SK-N-SH treated with all-trans-retinoic acid at 6 μM for 48 hours (cell line): ENCODE data around the gene SKOR1.

ENCODE experiments used
- ATAC-seq: fragments of 200-7000 bp; cut with Tn5 transposase; 3 replicates; pipeline ENCODE4 v1.9.1; 2020; ENCODE audit warnings: mild to moderate bottlenecking, moderate library complexity
- ARNTL ChIP-seq: fragments of 450-650 bp; formaldehyde crosslinking; IDR thresholded peaks from 2 replicates; pipeline ENCODE4 v1.5.0; 2020; ENCODE audit warnings: low read depth, mild to moderate bottlenecking, moderate library complexity, borderline replicate concordance
- CSDC2 ChIP-seq: fragments of 250-450 bp; sonication (Bioruptor Pico); IDR thresholded peaks from 2 replicates; pipeline ENCODE4 v1.5.0; 2020; ENCODE audit warnings: mild to moderate bottlenecking, moderate library complexity
- ESRRG ChIP-seq: fragments of 250-450 bp; sonication (Bioruptor Pico); IDR thresholded peaks from 2 replicates; pipeline ENCODE4 v1.6.1; 2021; ENCODE audit warnings: mild to moderate bottlenecking
- GLIS3 ChIP-seq: fragments of 250-450 bp; sonication (Bioruptor Pico); IDR thresholded peaks from 2 replicates; pipeline ENCODE4 v1.5.0; 2020; ENCODE audit warnings: mild to moderate bottlenecking, moderate library complexity
- ISL1 ChIP-seq: fragments of 250-450 bp; sonication (Bioruptor Pico); IDR thresholded peaks from 2 replicates; pipeline ENCODE4 v2.1.2; 2022; ENCODE audit warnings: mild to moderate bottlenecking, moderate library complexity
- OSR1 ChIP-seq: fragments of 250-450 bp; sonication (Bioruptor Pico); IDR thresholded peaks from 2 replicates; pipeline ENCODE4 v1.8.0; 2022; ENCODE audit warnings: moderate library complexity, mild to moderate bottlenecking, inconsistent platforms
- PPARA ChIP-seq: fragments of 250-450 bp; sonication (Bioruptor Pico); IDR thresholded peaks from 2 replicates; pipeline ENCODE4 v1.5.0; 2020; ENCODE audit warnings: mild to moderate bottlenecking, borderline replicate concordance
- RARB ChIP-seq: fragments of 250-450 bp; sonication (Bioruptor Pico); IDR thresholded peaks from 2 replicates; pipeline ENCODE4 v1.8.0; 2021; ENCODE audit warnings: mild to moderate bottlenecking, moderate library complexity
- SNAI2 ChIP-seq: fragments of 250-450 bp; sonication (Bioruptor Pico); IDR thresholded peaks from 2 replicates; pipeline ENCODE4 v1.5.0; 2020; ENCODE audit warnings: mild to moderate bottlenecking, moderate library complexity
- TCF4 ChIP-seq: fragments of 250-450 bp; sonication (Bioruptor Pico); IDR thresholded peaks from 2 replicates; pipeline ENCODE4 v1.8.0; 2021; ENCODE audit warnings: mild to moderate bottlenecking, moderate library complexity, borderline replicate concordance
- TOX ChIP-seq: fragments of 250-450 bp; sonication (Bioruptor Pico); IDR thresholded peaks from 2 replicates; pipeline ENCODE4 v1.8.0; 2021; ENCODE audit warnings: mild to moderate bottlenecking, moderate library complexity, borderline replicate concordance
- ZC3H10 ChIP-seq: fragments of 250-450 bp; sonication (Bioruptor Pico); IDR thresholded peaks from 2 replicates; pipeline ENCODE4 v1.5.1; 2021; ENCODE audit warnings: mild to moderate bottlenecking, moderate library complexity
- ZFP30 ChIP-seq: fragments of 450-650 bp; formaldehyde crosslinking; IDR thresholded peaks from 2 replicates; pipeline ENCODE4 v1.5.0; 2022; ENCODE audit warnings: mild to moderate bottlenecking, moderate library complexity
- ZNF565 ChIP-seq: fragments of 450-650 bp; formaldehyde crosslinking; conservative IDR thresholded peaks from 2 replicates; pipeline ENCODE4 v1.5.0; 2020; ENCODE audit warnings: low read depth, mild to moderate bottlenecking, moderate library complexity
- ZNF70 ChIP-seq: fragments of 450-650 bp; formaldehyde crosslinking; IDR thresholded peaks from 2 replicates; pipeline ENCODE4 v1.5.0; 2020; ENCODE audit warnings: mild to moderate bottlenecking, moderate library complexity
- TF ChIP-seq, protein P1 (sequence below): fragments of 250-450 bp; sonication (Bioruptor Pico); IDR thresholded peaks from 2 replicates; pipeline ENCODE4 v1.5.1; 2021; ENCODE audit warnings: mild to moderate bottlenecking, moderate library complexity
- TF ChIP-seq, protein P2 (sequence below): fragments of 250-450 bp; sonication (Bioruptor Pico); IDR thresholded peaks from 2 replicates; pipeline ENCODE4 v1.8.0; 2021; ENCODE audit warnings: low read depth, mild to moderate bottlenecking, moderate library complexity, borderline replicate concordance
- TF ChIP-seq, protein P3 (sequence below): fragments of 250-450 bp; sonication (Bioruptor Pico); IDR thresholded peaks from 2 replicates; pipeline ENCODE4 v1.5.0; 2020; ENCODE audit warnings: mild to moderate bottlenecking, moderate library complexity
- TF ChIP-seq, protein P4 (sequence below): fragments of 250-450 bp; sonication (Bioruptor Pico); IDR thresholded peaks from 2 replicates; pipeline ENCODE4 v1.5.1; 2020; ENCODE audit warnings: low read depth, mild to moderate bottlenecking, moderate library complexity
- TF ChIP-seq, protein P5 (sequence below): fragments of 250-450 bp; sonication (Bioruptor Pico); IDR thresholded peaks from 2 replicates; pipeline ENCODE4 v1.8.0; 2020; ENCODE audit warnings: mild to moderate bottlenecking, moderate library complexity, borderline replicate concordance

Gene SKOR1

DNA sequence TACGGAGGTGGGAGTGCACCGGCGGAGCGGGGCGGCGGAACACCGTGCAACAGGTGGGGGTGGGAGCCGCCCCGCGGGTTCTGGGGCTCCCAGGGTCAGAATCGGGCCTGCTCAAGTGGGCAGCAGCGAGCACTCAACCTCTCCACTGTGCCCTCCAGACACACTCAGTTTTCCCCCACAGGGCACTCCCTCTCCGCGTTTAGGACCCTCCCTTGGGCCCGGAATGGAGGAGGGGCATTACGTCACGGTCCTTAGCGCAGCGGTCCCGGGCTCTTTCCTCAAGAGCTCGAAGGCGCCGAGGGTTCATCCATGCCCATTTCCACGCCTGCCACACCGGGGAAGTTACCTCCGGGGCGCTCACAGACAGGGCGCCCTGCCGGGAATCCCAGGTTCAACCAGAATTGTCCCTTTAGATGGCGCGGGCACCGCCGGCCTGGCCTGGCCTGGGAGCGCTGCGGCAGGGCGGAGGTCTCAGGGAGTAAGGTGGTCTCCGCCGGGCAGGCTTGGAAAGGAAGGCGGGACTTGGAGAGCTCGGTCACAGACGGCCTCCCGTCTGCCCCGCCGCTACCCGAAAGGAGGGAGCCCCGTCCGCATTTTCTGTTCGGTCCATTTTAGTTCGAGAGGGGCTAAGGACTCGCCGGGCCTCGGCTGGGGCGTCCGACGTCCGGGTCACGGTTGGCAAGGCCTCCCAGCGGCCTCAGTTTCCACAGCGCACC lies 9.4 kb downstream of the SKOR1 start:
- TF ChIP-seq, protein P1, sequence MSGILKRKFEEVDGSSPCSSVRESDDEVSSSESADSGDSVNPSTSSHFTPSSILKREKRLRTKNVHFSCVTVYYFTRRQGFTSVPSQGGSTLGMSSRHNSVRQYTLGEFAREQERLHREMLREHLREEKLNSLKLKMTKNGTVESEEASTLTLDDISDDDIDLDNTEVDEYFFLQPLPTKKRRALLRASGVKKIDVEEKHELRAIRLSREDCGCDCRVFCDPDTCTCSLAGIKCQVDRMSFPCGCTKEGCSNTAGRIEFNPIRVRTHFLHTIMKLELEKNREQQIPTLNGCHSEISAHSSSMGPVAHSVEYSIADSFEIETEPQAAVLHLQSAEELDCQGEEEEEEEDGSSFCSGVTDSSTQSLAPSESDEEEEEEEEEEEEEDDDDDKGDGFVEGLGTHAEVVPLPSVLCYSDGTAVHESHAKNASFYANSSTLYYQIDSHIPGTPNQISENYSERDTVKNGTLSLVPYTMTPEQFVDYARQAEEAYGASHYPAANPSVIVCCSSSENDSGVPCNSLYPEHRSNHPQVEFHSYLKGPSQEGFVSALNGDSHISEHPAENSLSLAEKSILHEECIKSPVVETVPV (CRISPR knock-in tag) = no peak
- no peak for TF ChIP-seq ZNF565 (CRISPR knock-in tag)

DNA sequence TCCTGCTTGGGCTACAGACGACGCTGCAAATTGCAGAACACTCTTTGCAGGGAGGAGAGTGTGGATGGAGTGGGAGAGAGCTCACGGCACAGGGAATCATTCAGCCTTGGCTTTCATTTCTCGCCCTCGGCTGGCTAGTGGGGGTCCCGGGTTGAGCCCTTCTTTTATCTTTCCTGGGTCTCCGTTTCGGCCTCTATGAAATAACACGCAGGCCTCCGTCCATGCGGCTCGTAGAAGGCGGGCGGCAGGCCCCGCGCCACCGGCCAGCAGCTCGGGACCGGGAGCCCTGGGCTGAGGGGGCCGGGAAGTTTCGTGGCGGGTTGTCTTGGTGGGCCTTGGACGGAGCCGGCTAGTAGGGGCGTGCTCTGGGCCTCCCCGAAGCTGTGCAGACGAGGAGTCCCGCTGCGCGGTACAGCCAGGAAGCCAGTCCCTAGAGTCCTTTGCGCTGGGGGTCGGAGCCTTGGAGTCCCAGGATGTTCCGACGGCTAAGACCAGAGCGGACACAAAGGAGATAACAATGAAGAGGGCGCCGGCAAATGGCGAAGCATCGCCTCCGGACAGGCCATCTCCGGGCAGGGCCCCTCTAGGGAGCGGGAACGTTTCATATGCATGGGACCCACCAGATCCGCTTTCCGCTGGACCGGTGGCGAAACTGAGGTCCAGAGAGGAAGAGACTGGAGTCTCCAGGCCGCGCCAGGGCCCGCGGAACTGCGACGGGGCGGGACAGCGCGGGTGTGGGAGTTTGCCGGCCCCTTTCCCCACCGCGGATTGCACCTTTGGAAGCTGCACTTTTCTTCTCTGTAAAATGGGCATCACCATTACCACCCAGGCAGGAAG lies 10.2 kb downstream of the SKOR1 start:
- no peak for ATAC-seq
- TF ChIP-seq, protein P2, sequence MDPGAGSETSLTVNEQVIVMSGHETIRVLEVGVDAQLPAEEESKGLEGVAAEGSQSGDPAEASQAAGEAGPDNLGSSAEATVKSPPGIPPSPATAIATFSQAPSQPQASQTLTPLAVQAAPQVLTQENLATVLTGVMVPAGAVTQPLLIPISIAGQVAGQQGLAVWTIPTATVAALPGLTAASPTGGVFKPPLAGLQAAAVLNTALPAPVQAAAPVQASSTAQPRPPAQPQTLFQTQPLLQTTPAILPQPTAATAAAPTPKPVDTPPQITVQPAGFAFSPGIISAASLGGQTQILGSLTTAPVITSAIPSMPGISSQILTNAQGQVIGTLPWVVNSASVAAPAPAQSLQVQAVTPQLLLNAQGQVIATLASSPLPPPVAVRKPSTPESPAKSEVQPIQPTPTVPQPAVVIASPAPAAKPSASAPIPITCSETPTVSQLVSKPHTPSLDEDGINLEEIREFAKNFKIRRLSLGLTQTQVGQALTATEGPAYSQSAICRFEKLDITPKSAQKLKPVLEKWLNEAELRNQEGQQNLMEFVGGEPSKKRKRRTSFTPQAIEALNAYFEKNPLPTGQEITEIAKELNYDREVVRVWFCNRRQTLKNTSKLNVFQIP (CRISPR knock-in tag) = no peak
- no peak for TF ChIP-seq CSDC2
- TF ChIP-seq, all 23 proteins: peak for 0

More for the DNA sequence above, 9.4 kb downstream of the SKOR1 start:
- ATAC-seq = no peak

DNA sequence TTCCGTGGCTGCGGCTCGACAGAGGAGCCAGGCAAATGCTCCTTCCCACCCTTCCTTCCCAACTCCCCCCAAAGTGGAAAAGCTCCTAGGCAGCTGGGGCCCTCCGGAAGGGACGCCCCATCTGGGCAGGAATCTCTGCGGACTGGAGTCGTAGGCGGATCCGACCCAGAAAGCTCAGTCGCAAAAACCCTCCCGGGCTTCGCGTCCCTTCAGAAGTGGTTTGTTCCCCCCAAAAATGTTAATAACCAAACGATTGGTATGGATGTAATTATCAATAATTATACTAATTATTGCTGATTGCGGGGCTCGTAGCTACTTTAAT lies 10.8 kb downstream of the SKOR1 start:
- ATAC-seq = no peak
- no peak for TF ChIP-seq TOX (CRISPR knock-in tag)
- TF ChIP-seq CSDC2 = no peak
- TF ChIP-seq ZNF70 = no peak
- no peak for TF ChIP-seq TCF4 (CRISPR knock-in tag)
- no peak for TF ChIP-seq ZFP30
- TF ChIP-seq ESRRG = no peak
- TF ChIP-seq, protein P3, sequence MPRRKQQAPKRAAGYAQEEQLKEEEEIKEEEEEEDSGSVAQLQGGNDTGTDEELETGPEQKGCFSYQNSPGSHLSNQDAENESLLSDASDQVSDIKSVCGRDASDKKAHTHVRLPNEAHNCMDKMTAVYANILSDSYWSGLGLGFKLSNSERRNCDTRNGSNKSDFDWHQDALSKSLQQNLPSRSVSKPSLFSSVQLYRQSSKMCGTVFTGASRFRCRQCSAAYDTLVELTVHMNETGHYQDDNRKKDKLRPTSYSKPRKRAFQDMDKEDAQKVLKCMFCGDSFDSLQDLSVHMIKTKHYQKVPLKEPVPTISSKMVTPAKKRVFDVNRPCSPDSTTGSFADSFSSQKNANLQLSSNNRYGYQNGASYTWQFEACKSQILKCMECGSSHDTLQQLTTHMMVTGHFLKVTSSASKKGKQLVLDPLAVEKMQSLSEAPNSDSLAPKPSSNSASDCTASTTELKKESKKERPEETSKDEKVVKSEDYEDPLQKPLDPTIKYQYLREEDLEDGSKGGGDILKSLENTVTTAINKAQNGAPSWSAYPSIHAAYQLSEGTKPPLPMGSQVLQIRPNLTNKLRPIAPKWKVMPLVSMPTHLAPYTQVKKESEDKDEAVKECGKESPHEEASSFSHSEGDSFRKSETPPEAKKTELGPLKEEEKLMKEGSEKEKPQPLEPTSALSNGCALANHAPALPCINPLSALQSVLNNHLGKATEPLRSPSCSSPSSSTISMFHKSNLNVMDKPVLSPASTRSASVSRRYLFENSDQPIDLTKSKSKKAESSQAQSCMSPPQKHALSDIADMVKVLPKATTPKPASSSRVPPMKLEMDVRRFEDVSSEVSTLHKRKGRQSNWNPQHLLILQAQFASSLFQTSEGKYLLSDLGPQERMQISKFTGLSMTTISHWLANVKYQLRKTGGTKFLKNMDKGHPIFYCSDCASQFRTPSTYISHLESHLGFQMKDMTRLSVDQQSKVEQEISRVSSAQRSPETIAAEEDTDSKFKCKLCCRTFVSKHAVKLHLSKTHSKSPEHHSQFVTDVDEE (CRISPR knock-in tag) = no peak
- TF ChIP-seq ZC3H10 (CRISPR knock-in tag) = no peak
- TF ChIP-seq PPARA = no peak
- no peak for TF ChIP-seq GLIS3 (CRISPR knock-in tag)
- TF ChIP-seq RARB = no peak
- TF ChIP-seq ISL1 (CRISPR knock-in tag) = no peak
- TF ChIP-seq ARNTL (CRISPR knock-in tag) = no peak

DNA sequence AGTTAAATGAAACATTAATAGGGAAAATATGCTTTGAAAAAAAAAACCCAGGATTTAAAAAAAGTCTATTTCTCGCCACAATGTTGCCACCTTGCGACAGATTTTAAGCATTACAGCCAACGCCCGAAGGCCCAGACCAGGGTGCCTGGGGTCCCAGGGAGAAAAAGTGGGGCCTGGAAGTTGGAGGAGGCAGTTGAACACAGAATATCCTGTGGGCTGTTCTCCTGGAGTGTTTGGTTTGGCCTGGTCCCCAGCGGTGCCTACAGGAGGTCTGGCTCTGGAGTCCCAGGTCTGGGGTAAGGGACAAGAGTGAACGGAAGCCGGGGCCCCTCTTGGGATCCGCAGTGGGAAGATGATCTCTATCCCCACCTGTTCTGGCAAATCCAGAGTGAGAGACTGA lies 11.2 kb downstream of the SKOR1 start:
- TF ChIP-seq ESRRG (no peak), SNAI2 (CRISPR knock-in tag) (no peak), ZNF70 (no peak), GLIS3 (CRISPR knock-in tag) (no peak)
- TF ChIP-seq, protein P3 (CRISPR knock-in tag) = no peak
- ATAC-seq = no peak

DNA sequence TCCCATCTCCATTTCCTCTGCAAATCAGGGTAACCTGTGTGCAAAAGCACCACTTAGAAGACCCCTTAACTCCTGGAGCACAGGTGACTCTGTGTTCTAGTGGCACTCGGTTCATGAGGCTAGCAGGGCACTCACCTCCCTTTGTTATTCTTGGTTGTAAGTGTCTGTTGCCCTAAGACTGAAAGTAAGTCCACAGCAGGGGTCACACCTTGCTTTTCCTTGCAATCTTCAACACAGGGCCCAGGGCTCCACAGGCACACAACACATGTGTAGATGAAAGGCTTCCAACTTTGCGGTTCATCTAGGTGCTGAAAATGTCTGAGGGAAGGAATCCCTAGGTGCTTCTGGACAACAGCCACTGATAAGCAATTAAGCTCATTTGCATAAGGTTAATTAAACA lies 11.6 kb downstream of the SKOR1 start:
- ATAC-seq = no peak
- TF ChIP-seq, protein P1 (CRISPR knock-in tag) = no peak
- no peak for TF ChIP-seq ARNTL (CRISPR knock-in tag)
- TF ChIP-seq OSR1 (CRISPR knock-in tag) = no peak
- no peak for TF ChIP-seq ZFP30
- no peak for TF ChIP-seq ISL1 (CRISPR knock-in tag)
- TF ChIP-seq, protein P4, sequence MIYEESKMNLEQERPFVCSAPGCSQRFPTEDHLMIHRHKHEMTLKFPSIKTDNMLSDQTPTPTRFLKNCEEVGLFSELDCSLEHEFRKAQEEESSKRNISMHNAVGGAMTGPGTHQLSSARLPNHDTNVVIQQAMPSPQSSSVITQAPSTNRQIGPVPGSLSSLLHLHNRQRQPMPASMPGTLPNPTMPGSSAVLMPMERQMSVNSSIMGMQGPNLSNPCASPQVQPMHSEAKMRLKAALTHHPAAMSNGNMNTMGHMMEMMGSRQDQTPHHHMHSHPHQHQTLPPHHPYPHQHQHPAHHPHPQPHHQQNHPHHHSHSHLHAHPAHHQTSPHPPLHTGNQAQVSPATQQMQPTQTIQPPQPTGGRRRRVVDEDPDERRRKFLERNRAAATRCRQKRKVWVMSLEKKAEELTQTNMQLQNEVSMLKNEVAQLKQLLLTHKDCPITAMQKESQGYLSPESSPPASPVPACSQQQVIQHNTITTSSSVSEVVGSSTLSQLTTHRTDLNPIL (CRISPR knock-in tag) = no peak
- TF ChIP-seq, protein P5, sequence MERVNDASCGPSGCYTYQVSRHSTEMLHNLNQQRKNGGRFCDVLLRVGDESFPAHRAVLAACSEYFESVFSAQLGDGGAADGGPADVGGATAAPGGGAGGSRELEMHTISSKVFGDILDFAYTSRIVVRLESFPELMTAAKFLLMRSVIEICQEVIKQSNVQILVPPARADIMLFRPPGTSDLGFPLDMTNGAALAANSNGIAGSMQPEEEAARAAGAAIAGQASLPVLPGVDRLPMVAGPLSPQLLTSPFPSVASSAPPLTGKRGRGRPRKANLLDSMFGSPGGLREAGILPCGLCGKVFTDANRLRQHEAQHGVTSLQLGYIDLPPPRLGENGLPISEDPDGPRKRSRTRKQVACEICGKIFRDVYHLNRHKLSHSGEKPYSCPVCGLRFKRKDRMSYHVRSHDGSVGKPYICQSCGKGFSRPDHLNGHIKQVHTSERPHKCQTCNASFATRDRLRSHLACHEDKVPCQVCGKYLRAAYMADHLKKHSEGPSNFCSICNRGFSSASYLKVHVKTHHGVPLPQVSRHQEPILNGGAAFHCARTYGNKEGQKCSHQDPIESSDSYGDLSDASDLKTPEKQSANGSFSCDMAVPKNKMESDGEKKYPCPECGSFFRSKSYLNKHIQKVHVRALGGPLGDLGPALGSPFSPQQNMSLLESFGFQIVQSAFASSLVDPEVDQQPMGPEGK (CRISPR knock-in tag) = no peak
